Activated T-helper 1 cell treated with Interleukin-2 at 50 U/mL for 16 hours (primary cell): Measurements from ENCODE around the gene GPR42.
"Not testable (repeated sequence)": the region's sequence is repeated elsewhere in the genome, so short reads cannot be mapped to it uniquely, and the experiment has no call there.

ENCODE experiments used
- DNase-seq: peaks from one replicate; pipeline ENCODE4 v3.0.0-alpha.2; 2020; ENCODE audit warnings: low read depth

The GPR42 gene

GRCh38 chr19:35363711-35364425 lies 7.0 kb upstream of the GPR42 start:
- no peak for DNase-seq

- no peak for DNase-seq
Observed at GRCh38 chr19:35365303-35365702, 5.6 kb upstream of the GPR42 start.

- DNase-seq = no peak
Observed at GRCh38 chr19:35368378-35368777, 2.5 kb upstream of the GPR42 start.

GRCh38 chr19:35369522-35369921 lies 1.3 kb upstream of the GPR42 start:
- no peak for DNase-seq

GRCh38 chr19:35373492-35373891 lies 2.6 kb downstream of the GPR42 start:
- DNase-seq = no peak

- not testable (repeated sequence) for DNase-seq
Observed at GRCh38 chr19:35374031-35374430, 3.2 kb downstream of the GPR42 start.

- no peak for DNase-seq
Observed at GRCh38 chr19:35375505-35376307, 4.8 kb downstream of the GPR42 start.

GRCh38 chr19:35377656-35378055 lies 6.8 kb downstream of the GPR42 start:
- no peak for DNase-seq

- DNase-seq = no peak
Observed at GRCh38 chr19:35378356-35378755, 7.5 kb downstream of the GPR42 start.

GRCh38 chr19:35379545-35379944 lies 8.7 kb downstream of the GPR42 start:
- not testable (repeated sequence) for DNase-seq

GRCh38 chr19:35379992-35380391 lies 9.1 kb downstream of the GPR42 start:
- no peak for DNase-seq

- DNase-seq = no peak
Observed at GRCh38 chr19:35380450-35381124, 9.7 kb downstream of the GPR42 start.

- DNase-seq = no peak
Observed at GRCh38 chr19:35381318-35381717, 10.4 kb downstream of the GPR42 start.

- no peak for DNase-seq
Observed at GRCh38 chr19:35381926-35382325, 11.1 kb downstream of the GPR42 start.

GRCh38 chr19:35383536-35383935 lies 12.7 kb downstream of the GPR42 start:
- DNase-seq = no peak

GRCh38 chr19:35388277-35389054 lies 17.6 kb downstream of the GPR42 start:
- no peak for DNase-seq

- no peak for DNase-seq
Observed at GRCh38 chr19:35389192-35389861, 18.5 kb downstream of the GPR42 start.

- no peak for DNase-seq
Observed at GRCh38 chr19:35392742-35393715, 22.2 kb downstream of the GPR42 start.

GRCh38 chr19:35395382-35396199 lies 24.7 kb downstream of the GPR42 start:
- no peak for DNase-seq
